Stimulated activated CD8-positive, alpha-beta memory T cell treated with anti-CD3 and anti-CD28 coated beads, Interleukin-15, amount 100 ng/mL, for 48 hours (primary cell): Measurements from ENCODE around the gene ABCA13.

Experiments
- DNase-seq, 2 donors: peaks; one replicate each; pipeline ENCODE4 v3.0.0-alpha.2; 2020; ENCODE audit warnings: low read depth in 2 of 2

The ABCA13 gene

GRCh38 chr7:48634116-48634632, 462.9 kb downstream of the ABCA13 start:
- no peak for DNase-seq

- DNase-seq, result no peak
Observed at GRCh38 chr7:48635796-48636195, 464.5 kb downstream of the ABCA13 start.

GRCh38 chr7:48636391-48637015, 465.2 kb downstream of the ABCA13 start:
- no peak for DNase-seq

GRCh38 chr7:48637382-48637781, 466.1 kb downstream of the ABCA13 start:
- no peak for DNase-seq

- no peak for DNase-seq
Observed at GRCh38 chr7:48638041-48638440, 466.8 kb downstream of the ABCA13 start.

- no peak for DNase-seq
Observed at GRCh38 chr7:48643431-48644013, 472.3 kb downstream of the ABCA13 start.

GRCh38 chr7:48658138-48658537, 486.9 kb downstream of the ABCA13 start:
- no peak for DNase-seq

- no peak for DNase-seq
Observed at GRCh38 chr7:48660306-48660870, 489.1 kb downstream of the ABCA13 start.

GRCh38 chr7:48664241-48664640, 493.0 kb downstream of the ABCA13 start:
- DNase-seq, result no peak

GRCh38 chr7:48665353-48666135, 494.3 kb downstream of the ABCA13 start:
- no peak for DNase-seq

GRCh38 chr7:48667407-48667806, 496.1 kb downstream of the ABCA13 start:
- DNase-seq, result no peak

- DNase-seq, result no peak
Observed at GRCh38 chr7:48671656-48672055, 500.4 kb downstream of the ABCA13 start.

GRCh38 chr7:48681006-48681405, 509.7 kb downstream of the ABCA13 start:
- DNase-seq, result no peak

GRCh38 chr7:48691788-48692187, 520.5 kb downstream of the ABCA13 start:
- no peak for DNase-seq
